K562 treated with DMSO at 1 percent for 4 hours (cell line): ENCODE measurements around the gene ORC6. TPM values are rescaled to one million over a fixed set of nuclear protein-coding genes. Genes with fewer than 3 reads are reported as not detected.

Experiments used
- total RNA-seq: library from RNA; unstranded; fragments of 300-600 nt; gene quantifications from 2 replicates; pipeline ENCODE4 v1.2.3, GENCODE V29; 2022; ENCODE audit not compliant: insufficient read depth

ORC6 gene, protein sequence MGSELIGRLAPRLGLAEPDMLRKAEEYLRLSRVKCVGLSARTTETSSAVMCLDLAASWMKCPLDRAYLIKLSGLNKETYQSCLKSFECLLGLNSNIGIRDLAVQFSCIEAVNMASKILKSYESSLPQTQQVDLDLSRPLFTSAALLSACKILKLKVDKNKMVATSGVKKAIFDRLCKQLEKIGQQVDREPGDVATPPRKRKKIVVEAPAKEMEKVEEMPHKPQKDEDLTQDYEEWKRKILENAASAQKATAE
- 40.4 and 49.4 TPM in 2 replicates for total RNA-seq

DNA sequence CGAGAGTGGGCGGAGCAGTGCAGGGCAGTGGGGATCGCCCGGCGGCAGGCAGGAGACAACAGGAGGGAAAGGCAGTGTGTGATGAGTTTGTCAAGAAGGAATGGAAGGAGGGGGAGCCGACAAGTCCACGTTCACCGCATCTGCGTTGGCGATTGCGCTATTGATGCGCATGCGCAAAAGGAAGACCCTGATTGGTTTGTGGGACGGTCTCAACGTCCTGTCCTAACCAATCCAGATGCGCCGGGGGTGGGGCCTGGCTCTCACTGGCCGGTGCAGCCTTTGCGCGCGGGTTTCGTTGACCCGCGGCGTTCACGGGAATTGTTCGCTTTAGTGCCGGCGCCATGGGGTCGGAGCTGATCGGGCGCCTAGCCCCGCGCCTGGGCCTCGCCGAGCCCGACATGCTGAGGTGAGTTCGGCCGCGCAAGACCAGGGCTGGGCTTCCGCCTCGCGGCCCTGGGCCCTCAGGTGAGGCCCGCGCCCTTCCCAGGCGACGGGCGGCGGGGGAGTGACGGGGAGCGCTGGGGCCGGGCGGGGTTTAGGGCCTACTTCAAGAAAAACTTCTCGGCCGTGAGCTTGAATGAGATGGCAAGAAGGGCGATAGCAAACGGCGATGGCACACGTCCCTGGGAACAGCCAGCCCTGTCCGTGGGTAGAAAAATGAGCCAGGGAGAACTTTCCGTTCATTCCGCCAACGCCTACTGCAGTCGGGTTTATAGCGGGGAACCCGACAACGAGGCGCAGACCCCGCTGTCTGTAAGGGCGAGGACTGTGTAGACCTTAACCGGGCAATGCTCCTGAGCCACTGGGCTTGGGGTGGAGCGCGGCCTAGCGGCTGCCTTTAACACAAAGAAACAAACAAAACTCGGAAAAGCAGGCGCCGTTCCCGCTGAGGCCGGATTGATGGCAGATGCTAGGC lies at the start of gene ORC6:
Gene ORC6, plus strand, starts transcription at position 295 of the 916 bp plus-strand sequence. Its CDS starts 47 bp downstream, at position 342.

DNA sequence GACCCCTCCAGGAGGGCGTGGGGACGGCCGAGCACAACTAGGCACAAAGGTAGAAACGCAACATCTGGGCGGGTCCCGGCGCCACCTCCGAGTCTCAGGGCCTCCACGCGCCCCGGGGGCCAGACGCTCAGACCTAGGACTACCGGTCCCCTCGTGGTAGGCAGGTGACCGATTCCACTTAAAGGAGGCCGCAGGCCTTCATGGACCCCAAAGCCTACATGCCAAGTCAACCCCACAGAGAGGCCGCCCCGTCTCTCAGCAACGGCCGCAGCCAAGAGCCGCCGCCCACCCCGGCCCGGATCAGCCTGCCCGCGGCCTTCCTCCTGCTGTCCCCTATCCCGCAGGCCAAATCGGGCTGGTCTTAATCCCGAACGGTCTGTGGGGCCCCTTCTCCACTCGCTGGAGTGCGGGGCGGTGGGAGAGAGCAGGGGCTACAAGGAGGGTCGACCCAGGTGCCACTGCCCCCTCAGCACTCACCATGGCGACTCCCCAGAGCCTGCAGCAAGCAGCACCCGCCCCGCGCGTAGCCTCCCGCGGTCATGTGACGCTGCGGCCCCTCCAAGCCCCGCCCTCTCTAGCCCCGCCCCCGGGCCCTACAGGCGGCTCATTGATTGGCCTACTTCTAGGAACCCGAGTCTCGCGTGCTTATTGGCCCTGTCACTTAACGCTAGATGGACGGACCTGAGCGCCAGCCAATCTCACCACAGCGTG lies 650 bp upstream of the ORC6 start, which contains the start of gene VPS35:
Gene VPS35, minus strand, starts transcription at position 525 of the 711 bp plus-strand sequence. Its CDS starts 45 bp downstream, at position 480.

Other genes starting within 250 kb of the ORC6 start
- 13.0 and 17.0 TPM in 2 replicates for gene SHCBP1, start 68.3 kb upstream of the ORC6 start, total RNA-seq
- 34.0 and 36.6 TPM in 2 replicates for gene VPS35, start 481 bp upstream of the ORC6 start, total RNA-seq
- 3.7 and 4.2 TPM in 2 replicates for gene MYLK3, start 58.7 kb downstream of the ORC6 start, total RNA-seq
- gene C16orf87, start 141.5 kb downstream of the ORC6 start, total RNA-seq, result 8.1 and 8.5 TPM in 2 replicates
- 20.3 and 23.6 TPM in 2 replicates for gene GPT2, start 194.7 kb downstream of the ORC6 start, total RNA-seq